Left lung (tissue), 10 donors: Measurements from ENCODE around the gene ESYT1. TPM values are rescaled to one million over a fixed set of nuclear protein-coding genes. Genes with fewer than 3 reads are reported as not detected.

ENCODE experiments used
- ATAC-seq: fragments of 200-7000 bp; cut with Tn5 transposase; one replicate; pipeline ENCODE4 v1.9.1; 2020; ENCODE audit warnings: moderate library complexity
- DNase-seq, 4 donors: peaks; one replicate each; pipeline ENCODE4 v3.0.0-alpha.2; 2013 to 2020
- H3K27ac ChIP-seq, 2 donors: fragments of 200-600 bp; sonication (generic) in 1 of 2; one replicate each; pipeline versions ENCODE4 v1.5.0 to v1.8.0; 2020 to 2021
- H3K27me3 ChIP-seq, 2 donors: fragments of 200-600 bp; sonication (generic) in 1 of 2; one replicate each; pipeline versions ENCODE4 v1.5.0 to v1.8.0; 2020 to 2021
- H3K36me3 ChIP-seq, 2 donors: fragments of 200-600 bp; sonication (generic) in 1 of 2; one replicate each; pipeline versions ENCODE4 v1.5.0 to v1.8.0; 2020 to 2021
- H3K4me1 ChIP-seq, 2 donors: fragments of 200-600 bp; one replicate each; pipeline ENCODE4 v1.8.0; 2021
- H3K4me3 ChIP-seq, 2 donors: fragments of 200-600 bp; sonication (generic) in 1 of 2; one replicate each; pipeline versions ENCODE4 v1.5.0 to v1.8.0; 2020 to 2021; ENCODE audit warnings: mild to moderate bottlenecking in 1 of 2
- H3K9me3 ChIP-seq, 2 donors: fragments of 200-600 bp; sonication (generic) in 1 of 2; one replicate each; pipeline versions ENCODE4 v1.5.0 to v1.8.0; 2020 to 2021
- CTCF ChIP-seq, 2 donors: fragments of 200-600 bp; sonication (generic) in 1 of 2; IDR thresholded peaks; one replicate each; pipeline versions ENCODE4 v1.5.0 to v1.8.0; 2021; ENCODE audit warnings: antibody characterized with exemption in 2 of 2
- intact Hi-C, 2 donors: fragments of 100-400 bp; cut with DNase I; formaldehyde crosslinking; loops; one replicate each; pipeline versions ENCODE4 v1.11.2 to v1.14.2; 2022
- polyA plus RNA-seq, 6 donors: library from polyadenylated mRNA; unstranded; fragments of 120-200 nt; gene quantifications; one replicate each; pipeline ENCODE4 v1.2.1, GENCODE V29; 2013; ENCODE audit not compliant: insufficient read length in 6 of 6
- total RNA-seq, 2 donors: library from RNA; stranded (reverse); fragmentation: NEBNext Ultra II Directional; extraction: Animal tissue kit (Norgen Biotek cat#: 25700); gene quantifications; one replicate each; pipeline ENCODE4 v1.2.1, GENCODE V29; 2021
- donor health status: DM: no; HTN: yes; CAD: no.
- donor health status: DM: no; HTN: no; CAD: no.

ESYT1 gene
- total and polyA plus RNA-seq, 8 donors, result 80.9 to 116 (median 91.9) TPM

GRCh38 chr12:56121204-56121870 lies 6.7 kb upstream of the ESYT1 start:
- H3K27me3 ChIP-seq, result no peaks in the 10 kb centered on the region
- H3K4me3 ChIP-seq, result no peak overlapping the region
- H3K36me3 ChIP-seq, result peaks cover 0 to 29% of the 10 kb centered on the region in 2 donors
- no peaks in the 10 kb centered on the region for H3K9me3 ChIP-seq
- no peak for ATAC-seq
- no peak for TF ChIP-seq CTCF (IDR thresholded peaks at IDR 0.05)
- H3K4me1 ChIP-seq, result peaks cover 21 to 55% of the 10 kb centered on the region in 2 donors
- intact Hi-C loops, result loop anchor here in 1 of 2 donors (5.0 kb wide), 1 partner anchor 66 kb away; the partner anchor contains the start of gene SMARCC2
- no peak for DNase-seq
- H3K27ac ChIP-seq, result no peak overlapping the region

GRCh38 chr12:56122637-56123036 lies 5.4 kb upstream of the ESYT1 start:
- Histone ChIP-seq H3K9me3 (no peaks in the 10 kb centered on the region), H3K27ac (no peak overlapping the region), H3K4me1 (peaks cover 34 to 67% of the 10 kb centered on the region in 2 donors), H3K4me3 (no peak overlapping the region), H3K27me3 (no peaks in the 10 kb centered on the region), H3K36me3 (peaks cover 0 to 22% of the 10 kb centered on the region in 2 donors)
- ATAC-seq, result no peak
- no peak for DNase-seq
- intact Hi-C loops, result loop anchor here in 1 of 2 donors (5.0 kb wide), 1 partner anchor 65 kb away; the partner anchor contains the start of gene SMARCC2
- no peak for TF ChIP-seq CTCF (IDR thresholded peaks at IDR 0.05)

DNA sequence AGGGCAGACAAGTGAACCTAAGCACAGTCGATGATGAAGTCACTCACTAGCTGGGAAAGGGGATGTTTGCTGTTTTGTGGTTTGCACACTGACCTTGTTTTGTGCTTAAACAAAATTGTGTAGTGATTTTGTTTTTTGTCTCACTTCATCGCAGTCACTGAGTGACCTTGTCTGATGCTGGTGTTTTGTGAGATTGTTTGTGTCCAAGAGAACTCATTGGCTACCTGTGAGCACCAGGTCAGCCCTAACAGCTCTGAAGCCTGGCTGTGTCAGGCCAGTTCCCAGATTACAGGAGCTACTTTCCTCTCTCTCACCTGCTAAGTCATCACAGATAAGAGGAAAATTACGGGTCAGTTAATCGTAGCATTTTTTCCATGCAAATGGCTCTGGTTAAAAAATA lies 3.9 kb upstream of the ESYT1 start:
- ATAC-seq (no peak), DNase-seq (no peak)
- TF ChIP-seq CTCF (IDR thresholded peaks at IDR 0.05), result no peak
- H3K27ac ChIP-seq, result peak overlapping the region in 1 of 2 donors; percentile 84
- no peaks in the 10 kb centered on the region for H3K27me3 ChIP-seq
- no peaks in the 10 kb centered on the region for H3K9me3 ChIP-seq
- no peak overlapping the region for H3K4me3 ChIP-seq
- peaks cover 0 to 21% of the 10 kb centered on the region in 2 donors for H3K36me3 ChIP-seq
- H3K4me1 ChIP-seq, result peaks cover 28 to 60% of the 10 kb centered on the region in 2 donors
- intact Hi-C loops, result loop anchor here in 1 of 2 donors (5.0 kb wide), 1 partner anchor 63 kb away; the partner anchor contains the start of gene SMARCC2

DNA sequence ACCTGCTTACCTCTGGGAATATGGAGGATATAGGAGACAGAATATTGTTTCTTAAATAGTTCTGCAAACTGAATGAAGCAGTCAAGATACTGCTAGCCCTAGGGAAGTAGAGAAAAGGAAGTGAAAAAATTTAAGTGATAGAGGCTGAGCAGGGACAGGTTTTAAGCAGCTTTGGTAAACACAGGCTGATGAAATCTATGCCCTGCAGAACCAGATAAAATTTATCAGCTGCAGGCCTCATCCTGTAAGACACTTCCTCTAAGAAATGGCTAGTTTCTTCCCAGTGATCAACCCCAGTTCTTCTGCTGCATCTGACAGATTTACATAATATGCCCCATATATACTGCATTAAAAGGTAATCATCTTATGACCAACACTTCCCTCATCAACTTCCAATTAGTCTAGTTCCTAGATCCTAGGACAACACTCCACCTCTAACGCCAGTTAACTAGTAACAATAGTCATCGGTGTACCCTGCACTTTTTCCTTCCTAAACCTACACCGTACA lies 1.3 kb upstream of the ESYT1 start:
- no peaks in the 10 kb centered on the region for H3K9me3 ChIP-seq
- H3K36me3 ChIP-seq, result peaks cover 0 to 21% of the 10 kb centered on the region in 2 donors
- H3K4me3 ChIP-seq, result peak overlapping the region in 1 of 2 donors; percentile 77
- DNase-seq (no peak), ATAC-seq (no peak)
- no peak for TF ChIP-seq CTCF (IDR thresholded peaks at IDR 0.05)
- intact Hi-C loops, result no loop called here
- H3K27me3 ChIP-seq, result no peaks in the 10 kb centered on the region
- H3K27ac ChIP-seq, result peak overlapping the region; percentile 84 to 88
- peaks cover 26 to 63% of the 10 kb centered on the region in 2 donors for H3K4me1 ChIP-seq

- H3K4me1 ChIP-seq, result peaks cover 26 to 59% of the 10 kb centered on the region in 2 donors
- ATAC-seq (no peak), DNase-seq (no peak)
- no peak for TF ChIP-seq CTCF (IDR thresholded peaks at IDR 0.05)
- no peaks in the 10 kb centered on the region for H3K9me3 ChIP-seq
- intact Hi-C loops, result no loop called here
- peak overlapping the region; percentile 14 to 77 for H3K4me3 ChIP-seq
- peaks cover 0 to 22% of the 10 kb centered on the region in 2 donors for H3K36me3 ChIP-seq
- peak overlapping the region; percentile 84 to 88 for H3K27ac ChIP-seq
- H3K27me3 ChIP-seq, result no peaks in the 10 kb centered on the region
These were observed 581 bp upstream of the ESYT1 start for GRCh38 chr12:56127485-56127887.
